Uterus (tissue), 2 donors: Measurements from ENCODE around the gene MADD.

Experiments
- POLR2A ChIP-seq, 2 donors: fragments of 450-650 bp; IDR thresholded peaks; one replicate each; pipeline ENCODE4 v1.6.1; 2016; ENCODE audit warnings: antibody characterized with exemption in 2 of 2, mild to moderate bottlenecking in 1 of 2, moderate library complexity in 1 of 2
- TF ChIP-seq, protein P1 (sequence below), 4 experiments: fragments of 200-600 bp in 2 of 4; fragments of 450-650 bp in 2 of 4; sonication (generic) in 2 of 4; IDR thresholded peaks; one replicate each; pipeline ENCODE4 v1.5.1; 2016 to 2019; ENCODE audit warnings: antibody characterized with exemption in 4 of 4, mild to moderate bottlenecking in 2 of 4, moderate library complexity in 1 of 4

DNA sequence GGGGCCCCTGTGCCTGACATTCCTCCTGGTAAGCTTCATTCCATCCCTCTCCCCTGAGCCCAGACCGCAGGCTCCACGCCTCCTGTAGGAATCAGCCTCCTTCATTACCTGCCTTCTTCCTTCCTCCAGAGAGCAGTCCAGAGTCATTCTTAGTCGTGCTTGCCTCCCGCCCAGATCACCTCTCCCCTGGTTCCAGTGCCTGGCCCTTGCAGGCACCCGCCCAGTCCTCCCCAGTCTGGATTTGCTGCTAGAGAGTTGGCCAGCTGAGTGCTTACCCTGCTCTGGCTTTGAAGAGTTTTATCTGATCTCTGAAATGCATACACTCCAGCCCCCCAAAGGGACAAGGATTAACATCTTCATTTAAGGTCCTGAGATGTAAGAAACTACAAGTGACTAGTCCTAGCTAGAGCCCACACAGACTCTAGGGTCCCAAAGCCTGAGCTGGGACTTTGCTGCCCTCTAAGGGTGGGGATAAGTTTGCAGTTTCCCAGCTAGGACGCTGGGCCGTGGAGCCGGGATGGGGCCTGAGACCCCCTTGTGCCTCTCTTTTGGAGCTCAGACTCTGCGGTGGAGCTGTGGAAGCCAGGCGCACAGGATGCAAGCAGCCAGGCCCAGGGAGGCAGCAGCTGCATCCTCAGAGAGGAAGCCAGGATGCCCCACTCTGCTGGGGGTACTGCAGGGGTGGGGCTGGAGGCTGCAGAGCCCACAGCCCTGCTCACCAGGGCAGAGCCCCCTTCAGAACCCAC, 10.5 kb upstream of the MADD start:
- TF ChIP-seq, protein P1, sequence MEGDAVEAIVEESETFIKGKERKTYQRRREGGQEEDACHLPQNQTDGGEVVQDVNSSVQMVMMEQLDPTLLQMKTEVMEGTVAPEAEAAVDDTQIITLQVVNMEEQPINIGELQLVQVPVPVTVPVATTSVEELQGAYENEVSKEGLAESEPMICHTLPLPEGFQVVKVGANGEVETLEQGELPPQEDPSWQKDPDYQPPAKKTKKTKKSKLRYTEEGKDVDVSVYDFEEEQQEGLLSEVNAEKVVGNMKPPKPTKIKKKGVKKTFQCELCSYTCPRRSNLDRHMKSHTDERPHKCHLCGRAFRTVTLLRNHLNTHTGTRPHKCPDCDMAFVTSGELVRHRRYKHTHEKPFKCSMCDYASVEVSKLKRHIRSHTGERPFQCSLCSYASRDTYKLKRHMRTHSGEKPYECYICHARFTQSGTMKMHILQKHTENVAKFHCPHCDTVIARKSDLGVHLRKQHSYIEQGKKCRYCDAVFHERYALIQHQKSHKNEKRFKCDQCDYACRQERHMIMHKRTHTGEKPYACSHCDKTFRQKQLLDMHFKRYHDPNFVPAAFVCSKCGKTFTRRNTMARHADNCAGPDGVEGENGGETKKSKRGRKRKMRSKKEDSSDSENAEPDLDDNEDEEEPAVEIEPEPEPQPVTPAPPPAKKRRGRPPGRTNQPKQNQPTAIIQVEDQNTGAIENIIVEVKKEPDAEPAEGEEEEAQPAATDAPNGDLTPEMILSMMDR (IDR thresholded peaks at IDR 0.05): peak; percentile 16 to 44 (median 28)
- TF ChIP-seq POLR2A (IDR thresholded peaks at IDR 0.05): no peak
